ENCODE data around the gene HORMAD2.
A peak's percentile ranks its signal among the peaks of the same experiment; 100 is the strongest.

Gene HORMAD2

DNA sequence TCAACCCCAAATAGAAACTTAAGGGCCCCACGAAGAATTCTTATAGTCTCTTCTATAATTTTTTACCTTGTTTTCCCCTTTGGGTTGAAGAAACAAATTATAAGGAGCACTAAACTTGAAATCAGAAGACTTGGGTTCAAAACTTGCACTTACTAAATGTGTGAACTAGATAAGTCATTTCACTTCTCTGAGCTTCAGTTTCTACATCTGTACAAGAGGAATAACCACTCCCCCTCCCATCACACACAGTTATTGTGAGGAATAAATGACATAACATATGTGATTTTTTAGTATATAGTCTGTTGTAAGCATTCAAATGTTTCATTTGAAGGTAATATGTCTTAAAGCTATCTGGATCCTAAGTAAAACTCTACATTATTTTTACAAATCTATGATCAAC, 87.5 kb downstream of the HORMAD2 start:
- DNase-seq (ENCODE audit: low read depth in 2 of 2), result no peak

DNA sequence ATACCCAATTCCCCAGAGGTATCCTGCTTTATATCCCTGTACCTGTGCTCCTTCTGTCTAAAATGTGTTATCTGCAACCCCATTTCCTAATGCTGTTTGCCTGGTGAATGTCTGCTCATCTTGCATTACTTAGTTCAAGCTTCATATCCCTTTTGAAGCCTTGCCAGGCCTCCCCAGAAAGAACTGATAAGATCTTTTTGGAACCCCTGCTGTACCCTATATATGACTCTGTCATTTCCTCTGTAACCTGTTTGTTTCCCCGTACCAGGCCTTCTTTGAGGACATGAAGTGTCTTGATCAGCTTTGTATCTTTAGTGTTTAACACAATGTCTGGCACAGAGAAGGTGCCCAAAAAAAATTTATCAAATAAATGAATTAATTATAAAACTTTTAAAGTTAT, 88.7 kb downstream of the HORMAD2 start:
- no peak for DNase-seq (ENCODE audit: low read depth in 2 of 2)

DNA sequence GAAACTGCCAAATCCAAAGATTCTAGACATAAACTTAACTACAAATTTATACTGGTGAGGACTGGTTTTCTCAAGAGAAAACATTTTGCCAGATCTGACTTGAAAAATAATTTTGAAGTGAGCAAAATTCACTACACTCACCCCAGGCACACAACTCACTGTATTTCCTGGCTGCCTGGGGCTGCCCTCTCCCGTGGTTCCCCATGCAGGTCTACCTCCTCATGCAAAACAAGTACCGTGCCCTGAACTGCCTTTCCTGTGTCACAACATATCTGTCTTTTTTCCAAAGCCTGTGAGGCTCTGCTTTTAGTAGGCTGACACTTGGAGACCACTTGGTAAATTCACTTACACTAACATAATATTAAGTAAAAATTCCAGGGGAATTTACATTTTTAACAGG, 89.9 kb downstream of the HORMAD2 start:
- no peak for DNase-seq (ENCODE audit: low read depth in 2 of 2)

DNA sequence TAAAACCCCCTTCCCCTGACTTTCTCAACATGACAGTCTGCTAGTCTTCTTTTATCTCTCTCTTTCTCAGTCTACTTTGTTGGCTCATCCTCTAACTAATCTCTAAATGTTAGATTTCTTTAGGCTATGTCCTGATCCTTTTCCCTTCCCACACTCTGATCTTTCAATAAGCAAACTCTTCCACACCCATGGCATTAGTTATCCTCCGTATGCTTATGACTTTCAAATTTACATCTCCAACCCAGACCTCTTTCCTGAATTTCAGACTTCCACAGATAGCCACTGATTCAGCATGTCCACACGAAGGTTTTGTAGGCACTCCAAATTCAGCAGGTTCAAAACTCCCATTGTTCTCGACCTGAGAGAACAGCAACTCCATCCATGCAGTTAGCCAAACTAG, 90.7 kb downstream of the HORMAD2 start:
- DNase-seq (ENCODE audit: low read depth in 2 of 2), result no peak

DNA sequence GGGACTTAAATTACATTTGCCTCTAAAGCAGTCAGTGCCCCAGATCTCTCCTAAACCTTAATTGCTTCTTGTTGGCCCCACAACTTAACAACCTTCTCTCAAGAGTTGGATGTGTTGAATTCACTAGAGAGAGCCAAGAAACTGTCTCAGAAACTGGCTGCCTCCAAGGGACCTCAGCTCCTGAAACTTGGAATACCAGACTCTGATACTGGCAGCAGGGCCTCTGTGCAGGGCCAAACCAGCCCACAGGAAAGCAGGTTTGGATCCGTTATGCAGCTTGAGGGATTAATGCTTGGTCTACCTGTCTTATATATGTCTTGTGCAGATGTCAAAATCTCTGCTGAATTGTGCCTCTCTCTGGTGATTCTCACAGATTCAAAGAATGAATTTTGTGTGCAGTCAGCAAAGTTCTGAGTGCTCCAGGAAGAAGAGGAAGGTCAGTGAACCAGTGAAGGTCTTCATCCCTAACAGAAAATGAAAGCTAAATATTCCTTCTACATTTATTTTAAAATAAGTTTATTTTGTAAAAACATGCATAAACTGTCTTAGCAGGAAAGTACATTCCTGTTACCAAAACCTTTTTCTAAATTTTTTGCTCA, 95.5 kb downstream of the HORMAD2 start:
- no peak for DNase-seq (ENCODE audit: low read depth in 2 of 2)

DNA sequence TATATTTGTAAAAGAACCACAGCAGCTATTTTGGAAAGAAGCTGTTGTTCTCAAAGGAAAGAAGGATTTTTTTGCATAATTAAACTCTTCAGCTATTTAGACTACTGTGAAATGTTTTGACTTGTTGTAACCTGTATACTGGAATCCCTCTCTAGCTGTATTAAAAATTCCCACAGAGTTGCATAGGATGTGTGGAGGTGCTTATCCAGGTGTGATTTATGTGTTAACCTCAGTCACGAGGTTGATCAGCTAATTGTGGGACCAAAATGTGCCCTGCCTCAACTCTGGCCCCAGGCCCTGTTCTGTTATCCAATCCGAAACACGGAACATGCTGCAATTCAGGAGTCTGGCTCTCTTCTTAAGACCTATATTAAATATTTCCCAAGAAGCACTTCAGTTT, 96.2 kb downstream of the HORMAD2 start:
- no peak for DNase-seq (ENCODE audit: low read depth in 2 of 2)

DNA sequence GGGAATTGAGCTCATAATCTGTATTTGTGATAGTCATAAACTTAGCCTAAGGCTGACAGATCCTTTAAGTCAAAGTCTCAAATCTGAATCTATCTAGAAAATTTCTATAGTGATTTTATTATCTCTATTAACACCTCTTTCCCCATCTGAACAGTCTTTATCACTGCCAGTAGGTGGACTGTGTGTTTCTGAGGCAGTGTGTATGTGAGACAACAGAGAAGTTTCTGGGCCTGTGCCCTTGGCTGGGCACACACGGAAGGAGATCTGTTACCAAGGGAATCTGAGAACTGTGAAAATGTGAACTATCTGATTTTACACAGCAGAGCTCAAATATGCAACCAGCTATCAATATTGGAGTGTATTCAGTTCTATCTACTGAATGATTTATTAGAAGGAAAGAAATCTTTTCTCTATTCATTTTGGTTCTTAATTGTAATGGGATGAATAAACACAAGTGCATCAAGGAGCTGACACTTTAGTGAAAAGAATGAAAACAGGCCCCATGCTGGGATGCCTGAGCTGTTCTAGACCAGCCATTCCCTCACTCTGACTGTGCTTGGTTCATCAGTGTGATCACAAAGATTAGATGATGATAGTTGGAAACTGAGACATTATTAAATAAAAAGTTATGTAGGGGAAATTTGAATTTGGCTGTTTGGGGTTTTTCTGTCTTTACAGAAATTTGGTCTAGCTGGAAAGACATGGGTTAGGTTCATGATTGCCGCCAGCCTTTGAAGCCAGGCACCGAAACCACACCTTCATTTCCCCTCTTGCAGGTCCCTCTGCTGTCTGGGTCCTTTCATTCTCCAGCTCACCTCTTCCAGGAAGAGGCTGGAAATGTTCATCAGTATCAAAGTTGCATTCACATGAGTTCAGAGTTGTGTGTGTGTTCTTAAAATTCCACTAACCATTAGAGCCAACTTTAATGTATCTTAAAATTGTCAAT, 98.2 kb downstream of the HORMAD2 start:
- DNase-seq (ENCODE audit: low read depth in 2 of 2), result peak; percentile 32 to 34

DNA sequence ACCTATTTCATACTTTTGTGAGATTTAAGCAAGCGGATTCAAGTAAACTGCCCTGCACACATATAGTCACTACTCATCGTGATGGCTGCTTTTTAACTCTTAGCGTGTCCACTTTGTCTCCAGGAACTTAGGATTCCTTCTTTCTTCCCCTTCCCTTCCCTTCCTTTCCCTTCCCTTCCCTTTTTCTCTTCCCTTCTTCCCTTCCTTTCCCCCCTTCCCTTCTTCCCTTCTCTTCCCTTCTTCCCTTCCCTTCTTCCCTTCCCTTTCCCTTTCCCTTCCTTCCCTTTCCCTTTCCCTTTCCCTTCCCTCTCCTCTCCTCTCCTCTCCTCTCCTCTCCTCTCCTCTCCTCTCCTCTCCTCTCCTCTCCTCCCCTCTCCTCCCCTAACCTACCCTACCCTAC, 100.4 kb downstream of the HORMAD2 start:
- no peak for DNase-seq (ENCODE audit: low read depth in 2 of 2)

DNA sequence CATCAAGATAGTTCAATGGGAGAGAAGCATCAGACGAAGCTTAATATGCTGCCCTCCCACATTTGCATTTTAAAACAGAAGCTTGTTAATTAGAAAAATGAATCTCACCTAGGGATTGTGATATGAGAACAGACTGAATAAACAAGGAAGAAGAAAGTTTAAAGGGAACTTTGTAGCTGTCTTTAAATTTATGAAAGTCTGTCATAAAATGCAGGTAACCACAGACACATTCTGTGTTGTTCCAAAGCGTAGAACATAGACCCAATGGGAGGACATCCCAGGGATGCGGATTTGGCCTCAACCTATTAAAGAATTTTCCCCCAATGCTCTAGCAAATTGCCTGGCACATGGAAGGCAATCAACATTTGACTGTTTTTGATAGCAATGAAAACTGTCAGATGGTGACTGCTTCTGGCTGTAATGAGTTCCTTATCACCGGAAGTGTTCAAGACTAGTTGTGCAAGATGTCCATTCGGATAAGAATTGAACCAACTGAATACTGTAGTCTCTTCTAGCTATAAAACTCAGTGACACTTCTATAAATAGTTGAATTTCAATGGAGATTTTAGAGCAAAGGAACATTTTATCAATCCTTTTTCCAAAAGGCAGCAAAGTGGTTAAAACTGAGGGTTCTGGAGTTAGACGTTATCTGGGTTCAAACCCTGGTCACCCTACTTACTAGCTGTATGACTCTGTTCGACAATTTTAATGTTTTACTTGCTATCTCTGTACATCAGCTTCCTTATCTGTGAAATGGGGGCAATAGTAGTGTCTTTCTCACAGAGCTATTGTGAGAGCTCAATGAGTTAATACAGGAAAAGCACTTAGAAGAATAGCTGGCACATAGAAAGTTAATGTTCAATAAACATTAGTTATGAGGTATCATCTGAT, 101.4 kb downstream of the HORMAD2 start:
- no peak for DNase-seq (ENCODE audit: low read depth in 2 of 2)

DNA sequence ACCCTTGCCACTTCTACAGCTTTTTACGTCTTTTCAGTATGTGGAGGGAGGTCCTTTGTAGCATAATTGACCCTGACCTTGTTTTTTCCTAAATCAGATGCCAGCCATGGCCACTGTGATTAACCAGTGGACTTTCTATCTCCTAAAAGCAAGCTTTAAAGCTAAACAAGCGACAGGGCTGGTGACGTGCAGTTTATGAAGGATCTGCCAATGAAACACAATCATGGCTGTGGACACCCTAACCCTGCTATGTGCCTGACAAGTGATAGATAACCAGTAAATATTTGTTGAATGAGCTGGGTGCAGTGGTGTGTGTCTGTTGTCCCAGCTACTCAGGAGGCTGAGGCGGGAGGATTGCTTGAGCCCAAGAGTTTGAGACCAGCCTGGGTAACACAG, 102.1 kb downstream of the HORMAD2 start:
- no peak for DNase-seq (ENCODE audit: low read depth in 2 of 2)

DNA sequence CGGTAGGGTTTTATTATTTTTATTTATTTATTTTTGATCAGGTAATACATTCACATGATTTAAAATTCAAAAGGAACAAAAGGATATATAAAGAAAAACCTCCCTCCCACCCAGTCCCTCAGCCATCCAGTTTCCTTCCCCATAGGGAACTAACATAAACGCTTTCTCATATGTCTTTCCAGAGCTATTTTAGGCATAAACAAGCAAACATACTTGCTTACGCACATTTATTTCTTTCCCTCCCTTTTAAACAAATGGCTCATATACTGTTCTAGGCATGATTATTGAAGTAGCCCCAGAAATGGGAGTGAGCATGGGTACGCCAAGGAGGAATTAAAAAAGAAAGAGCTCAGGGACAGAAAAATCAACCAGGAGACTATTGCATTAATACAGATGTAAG, 102.6 kb downstream of the HORMAD2 start:
- DNase-seq (ENCODE audit: low read depth in 2 of 2), result no peak

DNA sequence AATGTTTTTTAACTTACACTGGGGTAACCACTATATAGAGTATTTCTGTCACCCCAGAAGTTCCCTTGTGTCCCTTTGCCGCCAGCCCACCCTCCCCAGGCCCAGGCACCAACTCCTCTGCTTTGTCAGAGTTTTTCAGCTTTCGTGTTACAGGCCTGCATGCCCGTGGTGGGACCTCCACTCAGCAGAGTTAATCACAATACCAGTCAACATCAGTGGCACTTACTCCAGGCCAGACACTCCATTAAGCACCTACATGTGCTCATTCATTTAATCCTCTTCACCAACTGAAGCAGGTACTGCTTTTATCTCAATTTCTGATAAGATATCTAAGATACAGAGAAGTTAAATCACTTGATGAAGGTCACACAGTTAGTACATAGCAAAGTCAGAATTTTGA, 103.0 kb downstream of the HORMAD2 start:
- DNase-seq (ENCODE audit: low read depth in 2 of 2), result no peak

DNA sequence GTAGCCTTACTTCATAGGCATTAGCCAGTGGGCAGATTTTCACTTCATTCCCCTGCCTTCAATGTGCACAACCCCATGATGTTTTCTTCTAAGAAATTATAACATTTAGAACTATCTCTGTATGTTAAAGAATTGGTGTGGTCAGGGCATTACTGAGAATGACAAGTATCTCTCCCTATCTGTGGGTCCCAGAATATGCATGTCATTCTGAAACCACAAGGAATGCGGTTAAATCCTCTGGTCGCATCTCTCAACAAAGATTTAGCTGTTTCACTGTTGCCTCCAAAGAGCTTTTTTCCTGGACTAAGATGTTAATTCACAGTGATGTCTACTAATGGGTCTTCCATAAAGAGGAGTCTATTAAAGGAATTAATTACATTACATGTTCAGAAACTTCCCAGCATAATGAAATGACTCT, 103.6 kb downstream of the HORMAD2 start:
- DNase-seq (ENCODE audit: low read depth in 2 of 2), result no peak

DNA sequence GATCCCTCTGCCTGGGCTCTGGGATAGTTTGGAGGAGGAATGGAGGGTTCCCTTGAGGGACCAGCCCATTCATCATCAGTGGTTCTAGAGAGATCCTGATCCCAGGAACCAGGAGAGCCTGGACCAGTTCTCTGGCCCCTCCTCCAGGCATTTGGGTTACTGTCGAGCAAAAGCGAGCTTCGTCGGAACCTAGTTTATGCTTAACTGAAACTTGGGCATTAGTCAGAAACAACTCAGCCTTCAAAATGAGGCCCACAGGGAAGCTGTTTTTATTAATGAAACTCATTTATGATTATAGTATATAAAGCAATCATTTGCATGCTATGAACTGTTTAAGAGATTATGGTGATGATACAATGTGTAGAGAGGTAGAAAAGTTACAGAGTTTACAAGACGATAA, 104.9 kb downstream of the HORMAD2 start:
- DNase-seq (ENCODE audit: low read depth in 2 of 2), result no peak

DNA sequence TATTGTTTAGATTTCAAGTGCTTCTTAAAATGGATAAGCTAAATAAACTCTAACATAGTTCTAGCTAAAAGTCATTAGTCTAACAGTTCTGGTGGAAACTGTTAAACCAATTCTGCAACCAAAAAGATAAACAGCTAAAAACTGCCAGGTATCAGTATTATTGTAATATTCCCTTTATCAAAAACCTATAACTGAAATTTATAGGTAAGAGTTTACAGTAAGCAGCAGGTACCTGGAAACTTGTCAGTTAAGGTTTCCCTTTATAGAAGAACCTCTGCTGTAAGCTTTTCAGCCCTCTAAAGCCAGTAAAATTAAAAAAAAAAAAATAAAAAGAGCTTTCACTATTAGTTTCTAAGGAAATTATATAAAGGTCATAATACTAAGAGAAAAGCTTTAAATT, 105.3 kb downstream of the HORMAD2 start:
- no peak for DNase-seq (ENCODE audit: low read depth in 2 of 2)

DNA sequence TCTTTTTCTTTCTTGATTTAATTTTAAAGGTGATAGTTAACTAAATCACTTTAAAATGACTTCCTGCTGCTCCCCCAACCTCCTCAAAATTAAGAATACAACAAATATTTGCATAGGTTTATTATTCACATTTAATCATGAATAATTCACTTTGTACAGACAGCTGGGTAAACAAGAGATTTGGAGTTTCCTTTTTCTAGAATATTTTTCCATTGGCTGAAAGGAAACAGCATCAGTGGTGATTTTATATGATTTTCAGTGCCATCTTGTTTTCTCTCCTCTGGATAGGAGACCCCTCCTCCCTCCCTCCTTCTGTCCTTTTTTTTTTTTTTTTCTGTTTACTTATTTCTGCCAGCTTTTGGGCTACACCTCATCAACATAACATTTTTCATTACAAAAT, 105.8 kb downstream of the HORMAD2 start:
- no peak for DNase-seq (ENCODE audit: low read depth in 2 of 2)

DNA sequence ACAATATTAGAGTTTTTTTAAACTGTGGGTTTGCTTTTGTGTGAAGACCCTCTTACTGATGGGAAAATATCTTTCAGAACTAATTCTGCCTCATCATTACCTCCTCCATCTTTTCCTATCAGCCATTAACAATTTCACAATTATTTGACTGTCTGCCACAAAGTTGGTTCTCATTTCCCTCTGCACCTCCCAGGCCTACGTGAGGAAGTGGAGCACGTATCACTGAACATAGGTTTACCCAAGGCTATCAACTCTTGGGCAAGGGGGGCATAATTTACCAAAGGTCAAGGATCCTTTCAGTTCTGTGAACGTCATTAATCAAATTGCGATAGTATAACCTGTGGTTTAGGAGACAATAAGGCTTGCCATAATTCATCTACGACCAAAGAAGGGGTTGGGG, 106.2 kb downstream of the HORMAD2 start:
- no peak for DNase-seq (ENCODE audit: low read depth in 2 of 2)

DNA sequence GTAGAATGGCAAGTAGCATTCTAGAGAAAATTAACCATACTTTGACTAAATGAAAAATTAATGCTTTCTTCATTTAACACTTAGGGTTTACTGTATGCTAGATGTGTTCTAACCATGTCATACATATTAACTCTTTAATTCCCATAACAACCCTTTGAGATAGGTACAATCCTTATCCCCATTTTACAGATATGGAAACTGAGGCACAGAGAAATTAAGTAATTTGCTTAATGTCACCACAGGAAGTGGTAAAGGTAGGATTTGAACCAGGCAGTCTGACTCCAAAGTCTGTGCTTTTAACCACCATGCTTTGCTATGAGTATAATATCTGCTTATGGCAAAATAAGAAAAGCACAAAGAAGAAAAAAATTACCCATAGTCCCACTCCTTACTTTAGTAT, 106.8 kb downstream of the HORMAD2 start:
- no peak for DNase-seq (ENCODE audit: low read depth in 2 of 2)

DNA sequence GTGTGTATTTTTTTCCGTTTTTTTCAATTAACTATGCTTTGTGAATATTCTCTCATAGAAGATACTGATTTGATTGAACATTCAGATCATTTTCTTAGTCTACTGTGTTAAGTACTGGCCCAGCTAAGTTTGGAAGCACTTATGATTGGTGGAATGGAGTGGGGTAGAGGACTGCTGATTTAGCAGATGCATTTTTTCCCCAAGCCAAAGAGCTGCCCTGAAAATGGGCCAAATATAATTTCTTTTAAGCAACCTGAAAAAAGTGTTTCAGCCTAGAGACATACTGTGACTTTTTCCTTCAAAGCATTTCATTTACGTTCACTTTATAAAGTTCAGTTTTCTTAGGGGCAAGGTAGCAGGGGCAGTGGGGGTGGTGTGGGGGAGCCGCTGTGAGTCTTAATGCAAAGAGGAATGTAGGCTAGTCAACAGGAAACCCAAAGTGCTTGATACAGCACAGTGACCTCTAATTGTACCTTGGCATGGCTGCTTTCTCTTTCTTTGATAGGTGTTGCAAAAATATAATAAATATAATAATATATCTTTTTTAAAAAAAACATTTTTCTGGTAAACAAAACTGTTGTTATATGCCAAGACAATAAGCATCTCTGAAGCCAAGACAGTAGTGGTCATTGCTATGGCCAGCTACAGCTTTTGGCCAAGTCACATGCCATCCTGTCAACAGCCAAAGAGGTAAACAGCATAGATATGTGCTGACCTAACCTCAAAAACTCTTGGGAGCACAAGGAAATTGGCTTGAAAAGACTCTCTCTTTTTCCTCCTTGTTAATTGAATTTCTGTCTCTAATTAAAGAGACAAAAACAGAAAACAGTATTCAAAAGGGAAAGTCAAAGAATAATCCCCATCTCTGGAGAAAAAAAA, 107.5 kb downstream of the HORMAD2 start:
- DNase-seq (ENCODE audit: low read depth in 2 of 2), result no peak

DNA sequence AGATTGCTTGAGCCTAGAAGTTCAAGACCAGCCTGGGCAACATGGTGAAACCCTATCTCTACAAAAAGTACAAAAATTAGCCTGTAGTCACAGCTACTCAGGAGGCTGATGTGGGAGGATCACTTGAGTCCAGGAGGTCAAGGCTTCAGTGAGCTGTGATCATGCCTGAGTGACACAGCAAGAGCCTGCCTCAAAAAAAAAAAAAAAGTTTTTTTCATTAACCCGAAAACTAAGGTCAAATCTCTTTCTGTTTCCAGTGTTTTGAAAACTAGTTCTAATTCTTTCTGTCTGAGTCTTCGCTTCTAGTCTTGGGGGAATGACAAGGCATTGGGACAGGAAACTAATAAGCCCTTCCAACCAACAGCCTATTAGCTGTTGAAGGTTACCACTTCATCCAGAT, 108.6 kb downstream of the HORMAD2 start:
- DNase-seq (ENCODE audit: low read depth in 2 of 2), result no peak

DNA sequence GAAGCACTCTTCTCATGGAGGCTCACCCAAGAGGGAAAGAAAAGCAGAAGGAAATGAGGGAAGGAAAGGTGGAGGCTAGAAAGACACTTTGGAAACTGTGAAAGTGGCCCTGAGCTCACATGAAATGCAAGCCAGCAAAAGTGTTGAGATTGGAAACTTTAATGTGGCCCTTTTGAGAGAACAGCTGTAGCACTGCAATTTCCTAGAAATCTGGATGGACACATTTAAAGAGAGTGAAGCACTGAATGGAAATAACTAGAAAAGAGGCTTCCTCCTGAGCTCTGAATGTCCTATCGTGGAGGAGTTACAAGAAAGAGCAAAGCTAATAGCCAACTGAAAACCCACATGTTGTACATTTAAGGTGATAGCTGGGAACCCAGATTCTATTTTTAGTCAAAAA, 110.3 kb downstream of the HORMAD2 start:
- no peak for DNase-seq (ENCODE audit: low read depth in 2 of 2)
